ENCODE measurements around the gene C1QA.

GRCh38 chr1:22636353-22636752, at the start of gene C1QA:
- TF ChIP-seq CTCF (IDR thresholded peaks at IDR 0.05; ENCODE audit: insufficient read depth, low read length) (no peak), REST (IDR thresholded peaks at IDR 0.05; ENCODE audit: insufficient replicate concordance, low read depth) (no peak), POLR2AphosphoS5 (IDR thresholded peaks at IDR 0.05; ENCODE audit: low read depth) (no peak)
